OCI-LY1 (cell line): ENCODE data around the gene HYAL2.

Experiments used
- CTCF ChIP-seq: fragments of 200-600 bp; sonication (generic), shearing (Covaris generic); IDR thresholded peaks from 2 replicates; pipeline ENCODE4 v1.5.1; 2017; ENCODE audit warnings: mild to moderate bottlenecking, antibody characterized with exemption, low read length, moderate library complexity, mixed read lengths
- EZH2 ChIP-seq: fragments of 200-600 bp; sonication (generic), shearing (Covaris generic); IDR thresholded peaks from 2 replicates; pipeline ENCODE4 v1.8.0; 2017; ENCODE audit warnings: borderline replicate concordance, mixed run types, mild to moderate bottlenecking, antibody characterized with exemption, low read length, moderate library complexity, mixed read lengths

- TF ChIP-seq CTCF (no peak), EZH2 (no peak)
Observed at GRCh38 chr3:50327943-50328691, 5.6 kb upstream of the HYAL2 start, which contains the start of gene TUSC2.
